ENCODE results near the gene GPR4.

DNA sequence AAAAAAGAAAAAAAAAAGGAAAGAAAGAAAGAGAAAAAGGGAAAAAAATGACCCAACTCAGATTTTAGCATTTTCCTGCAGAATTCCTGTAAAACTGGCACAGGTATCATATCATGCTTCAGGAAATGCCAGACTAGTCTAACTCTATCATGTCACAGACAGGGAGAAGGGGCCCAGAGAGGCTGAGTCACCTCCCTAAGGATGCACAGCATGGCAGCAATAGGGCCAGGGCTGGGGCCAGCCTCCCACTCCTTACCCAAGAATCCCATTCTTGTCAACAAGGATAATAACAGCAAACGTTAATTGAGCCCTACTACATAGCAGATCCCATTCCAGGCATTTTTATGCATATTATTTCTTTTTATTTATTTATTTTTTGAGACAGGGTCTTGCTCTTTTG lies 8.5 kb downstream of the GPR4 start:
- TF ChIP-seq, protein P1, sequence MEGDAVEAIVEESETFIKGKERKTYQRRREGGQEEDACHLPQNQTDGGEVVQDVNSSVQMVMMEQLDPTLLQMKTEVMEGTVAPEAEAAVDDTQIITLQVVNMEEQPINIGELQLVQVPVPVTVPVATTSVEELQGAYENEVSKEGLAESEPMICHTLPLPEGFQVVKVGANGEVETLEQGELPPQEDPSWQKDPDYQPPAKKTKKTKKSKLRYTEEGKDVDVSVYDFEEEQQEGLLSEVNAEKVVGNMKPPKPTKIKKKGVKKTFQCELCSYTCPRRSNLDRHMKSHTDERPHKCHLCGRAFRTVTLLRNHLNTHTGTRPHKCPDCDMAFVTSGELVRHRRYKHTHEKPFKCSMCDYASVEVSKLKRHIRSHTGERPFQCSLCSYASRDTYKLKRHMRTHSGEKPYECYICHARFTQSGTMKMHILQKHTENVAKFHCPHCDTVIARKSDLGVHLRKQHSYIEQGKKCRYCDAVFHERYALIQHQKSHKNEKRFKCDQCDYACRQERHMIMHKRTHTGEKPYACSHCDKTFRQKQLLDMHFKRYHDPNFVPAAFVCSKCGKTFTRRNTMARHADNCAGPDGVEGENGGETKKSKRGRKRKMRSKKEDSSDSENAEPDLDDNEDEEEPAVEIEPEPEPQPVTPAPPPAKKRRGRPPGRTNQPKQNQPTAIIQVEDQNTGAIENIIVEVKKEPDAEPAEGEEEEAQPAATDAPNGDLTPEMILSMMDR (conservative IDR thresholded peaks at IDR 0.05; ENCODE audit: low read depth, low read length): no peak
- no peak for TF ChIP-seq EZH2 (IDR thresholded peaks at IDR 0.05; ENCODE audit: low read length, unreplicated experiment)
